NCI-H1092 (cell line): Measurements from ENCODE around the gene STON2.
"Not testable (repeated sequence)": the region's sequence is repeated elsewhere in the genome, so short reads cannot be mapped to it uniquely, and the experiment has no call there.

Source experiments
- DNase-seq: peaks from one replicate; lab custom pipeline; 2025; lab: John Stamatoyannopoulos, UW

Gene STON2, protein sequence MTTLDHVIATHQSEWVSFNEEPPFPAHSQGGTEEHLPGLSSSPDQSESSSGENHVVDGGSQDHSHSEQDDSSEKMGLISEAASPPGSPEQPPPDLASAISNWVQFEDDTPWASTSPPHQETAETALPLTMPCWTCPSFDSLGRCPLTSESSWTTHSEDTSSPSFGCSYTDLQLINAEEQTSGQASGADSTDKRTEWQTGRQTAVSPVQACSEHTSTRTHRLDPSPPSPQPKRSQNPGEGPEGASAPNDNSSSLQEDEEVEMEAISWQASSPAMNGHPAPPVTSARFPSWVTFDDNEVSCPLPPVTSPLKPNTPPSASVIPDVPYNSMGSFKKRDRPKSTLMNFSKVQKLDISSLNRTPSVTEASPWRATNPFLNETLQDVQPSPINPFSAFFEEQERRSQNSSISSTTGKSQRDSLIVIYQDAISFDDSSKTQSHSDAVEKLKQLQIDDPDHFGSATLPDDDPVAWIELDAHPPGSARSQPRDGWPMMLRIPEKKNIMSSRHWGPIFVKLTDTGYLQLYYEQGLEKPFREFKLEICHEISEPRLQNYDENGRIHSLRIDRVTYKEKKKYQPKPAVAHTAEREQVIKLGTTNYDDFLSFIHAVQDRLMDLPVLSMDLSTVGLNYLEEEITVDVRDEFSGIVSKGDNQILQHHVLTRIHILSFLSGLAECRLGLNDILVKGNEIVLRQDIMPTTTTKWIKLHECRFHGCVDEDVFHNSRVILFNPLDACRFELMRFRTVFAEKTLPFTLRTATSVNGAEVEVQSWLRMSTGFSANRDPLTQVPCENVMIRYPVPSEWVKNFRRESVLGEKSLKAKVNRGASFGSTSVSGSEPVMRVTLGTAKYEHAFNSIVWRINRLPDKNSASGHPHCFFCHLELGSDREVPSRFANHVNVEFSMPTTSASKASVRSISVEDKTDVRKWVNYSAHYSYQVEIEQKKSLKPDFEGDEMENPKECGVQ

GRCh38 chr14:81400202-81400678, at the start of gene STON2:
TSS of gene STON2 (minus strand) at chr14:81400324. CDS start at chr14:81398382, 1,942 bp downstream.
- peak; percentile 11 for DNase-seq

DNA sequence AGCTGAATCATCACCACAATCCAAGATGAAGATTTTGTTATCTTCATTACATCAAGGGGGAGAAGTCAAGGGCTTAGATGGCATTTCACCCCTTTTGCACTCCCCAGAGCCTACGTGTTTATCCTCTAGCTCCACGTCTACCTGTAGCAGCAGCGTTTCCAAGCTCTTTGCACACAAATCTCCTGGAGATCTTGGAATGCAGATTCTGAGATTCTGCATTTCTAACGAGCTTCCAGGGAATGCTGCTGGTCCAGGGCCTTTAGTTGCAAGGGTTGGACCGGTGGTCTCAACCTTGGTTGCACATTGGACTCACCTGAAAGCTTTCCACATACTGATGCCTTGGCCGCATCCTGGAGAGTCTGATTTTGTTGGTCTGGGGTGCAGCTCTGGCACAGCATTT, 49.5 kb upstream of the STON2 start:
- DNase-seq = no peak

GRCh38 chr14:81449114-81449513, 49.0 kb upstream of the STON2 start:
- no peak for DNase-seq

DNA sequence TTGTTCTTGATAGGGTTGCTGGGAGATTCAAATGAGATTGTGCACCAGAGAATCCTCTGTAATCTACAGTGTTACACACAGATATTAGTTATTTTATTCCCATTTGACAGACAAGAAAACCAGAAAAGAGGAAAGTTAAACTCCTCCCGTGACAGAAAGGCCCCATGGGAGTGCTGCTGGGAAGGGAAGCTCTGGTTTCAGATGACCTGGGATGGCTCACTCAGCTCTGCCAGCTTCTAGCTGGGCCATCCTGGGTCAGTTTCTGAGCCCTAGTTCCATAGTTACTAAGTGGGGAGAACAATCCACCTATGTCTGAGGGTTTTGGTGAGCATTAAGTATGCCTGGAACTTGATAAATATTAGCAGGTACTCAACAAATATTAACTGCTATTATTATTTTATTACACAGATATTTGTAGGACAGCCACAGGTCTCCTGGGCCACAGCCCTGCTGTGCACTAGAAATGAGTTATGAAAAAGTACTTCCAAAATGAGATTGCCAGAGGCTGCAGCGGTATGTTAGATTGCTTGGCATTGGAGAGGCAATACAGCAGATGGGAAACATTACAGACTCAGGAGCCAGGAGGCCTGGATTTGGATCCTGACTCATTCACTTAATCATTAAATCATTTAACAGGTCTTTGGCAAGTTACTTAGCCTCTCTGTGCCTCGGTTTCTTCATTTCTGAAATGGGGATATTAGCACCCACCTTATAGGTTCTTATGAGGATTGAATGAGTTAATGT, 47.1 kb upstream of the STON2 start:
- no peak for DNase-seq

DNA sequence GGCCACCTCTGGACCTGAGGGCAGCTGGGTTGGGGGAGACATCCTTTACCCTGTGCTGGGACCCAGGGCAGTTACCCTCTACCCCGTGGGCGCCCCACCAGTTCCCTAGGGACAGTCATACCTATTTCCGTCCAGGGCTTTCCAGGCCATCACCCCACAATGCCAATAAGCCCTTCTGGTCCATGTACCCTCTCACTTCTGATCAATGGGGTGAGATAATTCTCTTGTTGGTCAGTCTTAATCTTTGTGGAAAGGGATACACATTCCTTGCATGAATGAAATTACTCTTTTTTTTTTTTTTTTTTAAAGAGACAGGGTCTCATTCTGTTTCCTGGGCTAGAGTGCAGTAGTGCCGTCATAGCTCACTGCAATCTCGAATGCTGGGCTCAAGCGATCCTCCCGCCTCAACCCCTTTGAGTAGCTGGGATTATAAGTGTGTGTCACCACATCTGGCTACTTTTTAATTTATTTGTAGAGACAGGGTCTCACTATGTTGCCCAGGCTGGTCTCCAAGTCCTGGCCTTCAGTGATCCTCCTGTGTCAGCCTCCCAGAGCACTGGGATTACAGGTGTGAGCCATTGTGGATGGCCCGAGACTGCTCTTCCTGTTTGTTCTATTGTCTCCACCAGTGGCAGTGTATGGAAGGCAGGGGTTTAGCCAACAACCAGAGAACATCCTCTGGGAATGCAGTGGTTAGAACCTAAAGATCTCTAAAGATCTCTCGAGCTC, 46.3 kb upstream of the STON2 start:
- no peak for DNase-seq

DNA sequence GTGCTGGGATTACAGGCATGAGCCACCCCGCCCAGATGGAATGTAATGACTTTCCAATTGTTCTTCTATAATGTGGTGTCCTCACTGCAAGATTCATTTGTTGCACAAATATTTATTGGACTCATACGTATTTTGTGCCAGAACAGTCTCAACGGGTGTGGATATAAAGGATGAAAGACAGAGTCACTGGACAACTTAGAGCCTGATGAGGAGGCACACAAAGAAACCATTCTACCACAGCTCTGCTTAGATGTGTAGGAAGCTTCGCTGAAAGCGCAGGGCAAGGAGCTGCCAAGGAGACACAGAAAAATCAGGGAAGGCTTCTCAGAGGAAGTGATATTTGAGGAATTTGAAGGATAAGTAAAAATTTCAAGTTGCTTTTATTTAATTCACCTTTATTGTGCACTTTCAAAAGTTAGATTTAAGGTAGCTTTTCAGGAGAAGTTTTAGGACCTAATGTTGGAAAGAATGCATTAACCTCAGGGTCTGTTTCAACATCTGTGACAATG, 41.6 kb upstream of the STON2 start:
- DNase-seq = no peak

GRCh38 chr14:81440041-81440440, 39.9 kb upstream of the STON2 start:
- DNase-seq = no peak

- no peak for DNase-seq
Measured at GRCh38 chr14:81437244-81437643, 37.1 kb upstream of the STON2 start.

- peak; percentile 72 for DNase-seq
Measured at GRCh38 chr14:81436296-81437138, 36.4 kb upstream of the STON2 start.

DNA sequence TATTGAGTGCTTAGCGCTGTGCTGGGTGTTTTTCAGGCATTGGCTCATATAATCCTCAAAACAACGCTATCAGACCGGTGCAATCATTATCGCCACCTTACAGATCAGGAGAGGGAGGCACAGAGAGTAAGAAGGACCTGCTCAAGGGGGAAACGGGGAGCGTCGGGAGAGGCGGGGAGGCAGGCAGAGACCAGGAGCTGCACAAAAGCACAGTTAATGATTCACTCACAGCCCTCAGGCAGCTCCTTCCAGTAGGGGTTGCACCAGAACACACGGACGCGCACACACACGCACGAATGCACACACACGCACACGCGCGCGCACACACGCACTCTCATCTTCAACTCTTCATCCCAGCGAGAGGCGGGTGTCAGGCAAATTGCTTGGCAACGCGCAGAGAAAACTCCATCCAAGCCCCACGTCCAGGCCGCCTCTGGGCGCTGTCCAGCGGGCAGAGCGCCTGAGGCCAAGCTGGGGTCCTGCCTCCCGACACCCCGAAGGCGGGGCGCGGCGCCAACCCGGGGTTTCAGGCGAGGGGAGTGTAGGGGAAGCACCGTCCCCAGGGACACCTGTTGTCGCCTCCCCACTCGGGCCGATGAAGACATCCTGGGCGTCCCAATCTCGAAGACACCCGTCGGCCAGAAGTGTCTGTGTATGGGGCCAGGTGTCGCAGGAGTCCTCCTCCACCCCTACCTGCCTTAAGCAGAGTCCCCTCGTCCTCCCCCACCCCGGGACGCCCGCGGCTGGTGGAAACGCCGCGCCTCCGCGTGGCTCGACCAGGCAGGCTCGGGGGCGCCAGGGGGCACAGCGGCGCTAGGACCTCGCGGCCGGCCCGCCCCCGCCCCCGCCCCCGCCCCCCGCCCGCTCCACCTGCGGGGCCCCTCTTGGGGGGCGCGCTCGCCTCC, 35.5 kb upstream of the STON2 start:
- peak; percentile 34 for DNase-seq

DNA sequence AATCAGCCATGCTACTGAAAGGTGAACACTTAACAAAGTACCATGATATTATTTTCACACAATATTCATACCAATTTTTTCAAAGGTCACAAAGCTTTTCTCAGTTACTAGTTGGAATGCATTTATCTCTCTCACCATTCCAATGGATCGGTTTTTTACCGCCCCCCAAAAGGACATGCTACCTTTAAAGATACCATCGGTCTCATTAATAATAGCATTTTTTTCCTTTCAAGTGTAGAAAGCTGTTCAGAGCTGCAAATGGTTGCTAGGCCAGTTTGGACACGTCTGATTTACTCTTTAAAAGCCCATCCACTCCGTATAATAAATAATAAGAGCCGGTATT, 34.9 kb upstream of the STON2 start:
- DNase-seq = no peak

DNA sequence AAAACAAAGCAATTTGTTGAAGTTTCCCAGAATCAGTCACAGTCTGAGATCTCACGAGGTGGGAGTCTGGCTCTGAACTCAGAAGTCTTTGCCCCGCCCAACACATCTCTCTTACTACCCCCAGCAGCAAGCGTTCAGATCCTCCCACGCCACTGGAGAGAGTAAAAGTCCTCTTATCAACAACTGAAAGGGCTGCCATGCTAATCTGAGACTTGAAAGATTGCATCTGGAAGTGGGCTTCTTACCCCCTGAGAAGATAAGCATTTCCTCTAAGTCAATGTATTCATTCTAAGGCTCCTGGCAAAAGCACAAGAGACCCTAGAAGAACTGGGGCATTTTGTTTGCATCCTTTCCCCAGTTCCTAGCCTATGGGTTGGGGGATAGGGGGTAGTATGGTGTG, 34.1 kb upstream of the STON2 start:
- no peak for DNase-seq

DNA sequence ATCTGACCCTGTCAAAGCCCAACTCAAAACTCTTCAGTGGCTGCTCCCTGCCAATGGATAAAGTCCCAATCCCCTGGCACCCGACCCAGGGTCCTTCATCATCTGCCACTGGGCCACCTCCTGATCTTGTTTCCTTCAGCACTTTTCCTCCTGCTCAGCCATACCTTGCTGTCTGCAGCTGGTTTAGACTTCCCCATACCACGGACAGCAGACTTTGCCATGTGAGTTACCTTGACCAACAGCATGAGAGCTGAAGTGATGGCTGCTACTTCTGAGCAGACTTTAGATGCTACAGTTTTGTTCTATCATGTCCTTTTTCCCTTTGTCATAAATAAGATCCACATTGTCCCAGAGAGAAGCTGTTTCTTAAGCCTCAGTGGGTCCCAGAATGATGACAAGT, 33.3 kb upstream of the STON2 start:
- DNase-seq = no peak

DNA sequence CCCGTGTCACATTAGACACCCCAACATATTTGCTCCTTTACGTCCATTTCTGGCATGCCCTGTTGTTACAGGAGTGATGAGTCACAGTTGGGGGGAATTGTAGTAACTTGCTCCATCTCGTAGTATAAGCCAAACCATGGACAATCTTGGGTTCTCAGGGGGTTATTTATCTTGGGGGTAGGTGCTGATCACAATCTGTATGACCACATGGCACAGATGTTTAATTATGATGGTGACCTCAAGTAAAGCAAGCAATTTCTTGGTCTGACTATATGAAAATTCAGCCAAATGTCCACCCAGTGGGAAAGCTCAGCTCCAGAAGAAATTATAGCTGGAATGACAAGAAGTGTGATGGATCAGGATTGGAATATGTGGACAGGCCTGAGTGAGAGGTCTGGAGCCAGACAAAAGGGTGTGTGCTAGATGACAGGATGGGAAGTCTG, 32.1 kb upstream of the STON2 start:
- no peak for DNase-seq

GRCh38 chr14:81430235-81430634, 30.1 kb upstream of the STON2 start:
- DNase-seq = no peak

GRCh38 chr14:81429749-81430148, 29.6 kb upstream of the STON2 start:
- DNase-seq = not testable (repeated sequence)

GRCh38 chr14:81429028-81429427, 28.9 kb upstream of the STON2 start:
- DNase-seq = no peak

GRCh38 chr14:81427348-81428058, 27.4 kb upstream of the STON2 start:
- DNase-seq = no peak

GRCh38 chr14:81423504-81423903, 23.4 kb upstream of the STON2 start:
- DNase-seq = no peak
